CD4-positive, alpha-beta T cell (primary cell): ENCODE data around the gene IL13. TPM values are rescaled to one million over a fixed set of nuclear protein-coding genes. Genes with fewer than 3 reads are reported as not detected.

Experiments
- ATAC-seq: fragments of 200-7000 bp; cut with Tn5 transposase; one replicate; pipeline ENCODE4 v1.10.0; 2022; ENCODE audit warnings: mild to moderate bottlenecking; ENCODE audit not compliant: poor library complexity
- CTCF ChIA-PET: fragments of 350-600 bp; sonication (Branson Sonifier 250); formaldehyde crosslinking; loops from one replicate; lab custom pipeline; 2021; ENCODE audit warnings: antibody characterized with exemption, inconsistent platforms; lab: Charles Lee
- POLR2A ChIA-PET: fragments of 350-600 bp; sonication (Branson Sonifier 250); formaldehyde crosslinking; loops from one replicate; lab custom pipeline; 2021; ENCODE audit warnings: antibody characterized with exemption, inconsistent platforms; lab: Charles Lee
- DNase-seq, 14 experiments: peaks; one replicate each; pipeline ENCODE4 v3.0.0-alpha.2; 2013 to 2020; ENCODE audit warnings: mixed read lengths in 2 of 14
- H3K27ac ChIP-seq, 2 donors: one replicate each; pipeline versions ENCODE4 v1.5.1 to v1.7.0; 2013; ENCODE audit warnings: low read length in 2 of 2, low read depth in 1 of 2, mild to moderate bottlenecking in 1 of 2
- H3K27me3 ChIP-seq, 2 experiments: 1 replicate in 1 of 2; 2 replicates in 1 of 2; pipeline versions ENCODE4 v1.6.1 to v1.7.0; 2013; ENCODE audit warnings: low read length in 2 of 2, control low read depth in 1 of 2, mild to moderate bottlenecking in 1 of 2, moderate library complexity in 1 of 2; ENCODE audit not compliant: insufficient read depth in 2 of 2, control insufficient read depth in 1 of 2
- H3K36me3 ChIP-seq: one replicate; pipeline ENCODE4 v1.6.1; 2013; ENCODE audit warnings: low read length, control low read depth; ENCODE audit not compliant: insufficient read depth
- H3K4me1 ChIP-seq: one replicate; pipeline ENCODE4 v1.6.1; 2013; ENCODE audit warnings: low read length, control low read depth; ENCODE audit not compliant: insufficient read depth
- H3K4me3 ChIP-seq: one replicate; pipeline ENCODE4 v1.5.1; 2013; ENCODE audit warnings: mild to moderate bottlenecking, low read length, moderate library complexity
- H3K9me3 ChIP-seq, 2 experiments: 1 replicate in 1 of 2; 2 replicates in 1 of 2; pipeline versions ENCODE4 v1.6.1 to v1.7.0; 2013; ENCODE audit warnings: low read length in 2 of 2, mild to moderate bottlenecking in 2 of 2, control low read depth in 1 of 2, moderate library complexity in 1 of 2; ENCODE audit not compliant: control insufficient read depth in 1 of 2, insufficient read depth in 1 of 2
- H3K27ac Mint-ChIP-seq: one replicate; pipeline ENCODE4 v1.8.0; 2020; ENCODE audit warnings: mixed read lengths
- H3K27me3 Mint-ChIP-seq: one replicate; pipeline ENCODE4 v1.8.0; 2021; ENCODE audit warnings: mixed read lengths
- H3K36me3 Mint-ChIP-seq: one replicate; pipeline ENCODE4 v1.8.0; 2021; ENCODE audit warnings: low read depth, mixed read lengths
- H3K4me1 Mint-ChIP-seq: one replicate; pipeline ENCODE4 v1.8.0; 2021; ENCODE audit warnings: low read depth, mixed read lengths
- H3K4me3 Mint-ChIP-seq: one replicate; pipeline ENCODE4 v1.8.0; 2020; ENCODE audit warnings: mild to moderate bottlenecking, mixed read lengths
- H3K9me3 Mint-ChIP-seq: one replicate; pipeline ENCODE4 v1.8.0; 2020; ENCODE audit warnings: mixed read lengths
- intact Hi-C, 2 experiments: fragments of 100-400 bp; cut with DNase I in 1 of 2; cut with micrococcal nuclease in 1 of 2; formaldehyde crosslinking; loops; one replicate each; pipeline versions ENCODE4 v1.15.1 to v1.9.0; 2023 to 2025; cut with DNase I, micrococcal nuclease
- total RNA-seq, 174 experiments: library from RNA in 2 of 174; stranded (reverse) in 2 of 174; gene quantifications; one replicate each; pipeline ENCODE4 v1.2.3 and lab custom pipeline; 2021 to 2026
- TF ChIP-seq, protein P1 (sequence below): fragments of 200-600 bp; IDR thresholded peaks from one replicate; pipeline ENCODE4 v1.8.0; 2022; ENCODE audit warnings: antibody characterized with exemption, mild to moderate bottlenecking

Gene IL13
- total RNA-seq, 2 experiments from 2014 or later, result 0.17 TPM; not detected in 1

DNA sequence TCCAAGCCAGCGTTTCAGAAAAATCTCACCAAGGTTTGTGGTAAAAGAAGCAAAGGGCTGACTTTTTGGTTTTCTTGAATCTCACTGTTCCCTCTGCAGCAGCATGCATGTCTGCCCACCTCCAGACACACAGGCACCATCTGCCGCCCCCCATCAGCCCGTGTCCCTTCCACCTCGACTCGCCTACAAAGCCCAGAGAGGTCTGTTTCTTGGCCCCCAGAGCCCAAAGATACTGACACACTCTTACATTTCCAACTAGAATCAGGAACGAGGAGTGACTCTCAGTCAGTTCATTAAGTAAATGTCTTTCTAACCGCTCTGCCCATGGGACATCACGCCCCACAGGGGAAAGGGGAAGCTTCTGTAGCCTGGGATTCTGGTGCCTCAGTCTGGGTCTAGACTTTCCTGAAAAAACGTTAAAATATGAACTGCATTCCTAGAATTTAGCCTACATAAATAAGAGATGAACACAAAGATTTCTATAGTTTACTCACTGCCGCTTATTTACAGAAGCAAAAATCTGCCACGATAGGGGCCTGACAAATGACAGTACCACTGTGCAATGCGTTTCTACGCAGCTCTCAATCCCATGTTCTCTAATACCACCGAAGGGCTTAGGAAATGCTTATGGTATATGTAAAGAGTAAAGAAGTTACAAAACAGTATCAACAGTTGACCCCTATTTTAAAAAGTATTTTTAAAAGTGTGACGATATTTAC lies 19.9 kb downstream of the IL13 start:
- Histone ChIP-seq H3K36me3 (no peaks in the 10 kb centered on the region), H3K27ac (no peak overlapping the region), H3K4me1 (peaks cover 4% of the 10 kb centered on the region), H3K4me3 (no peak overlapping the region), H3K27me3 (no peaks in the 10 kb centered on the region), H3K9me3 (no peaks in the 10 kb centered on the region)
- TF ChIP-seq, protein P1, sequence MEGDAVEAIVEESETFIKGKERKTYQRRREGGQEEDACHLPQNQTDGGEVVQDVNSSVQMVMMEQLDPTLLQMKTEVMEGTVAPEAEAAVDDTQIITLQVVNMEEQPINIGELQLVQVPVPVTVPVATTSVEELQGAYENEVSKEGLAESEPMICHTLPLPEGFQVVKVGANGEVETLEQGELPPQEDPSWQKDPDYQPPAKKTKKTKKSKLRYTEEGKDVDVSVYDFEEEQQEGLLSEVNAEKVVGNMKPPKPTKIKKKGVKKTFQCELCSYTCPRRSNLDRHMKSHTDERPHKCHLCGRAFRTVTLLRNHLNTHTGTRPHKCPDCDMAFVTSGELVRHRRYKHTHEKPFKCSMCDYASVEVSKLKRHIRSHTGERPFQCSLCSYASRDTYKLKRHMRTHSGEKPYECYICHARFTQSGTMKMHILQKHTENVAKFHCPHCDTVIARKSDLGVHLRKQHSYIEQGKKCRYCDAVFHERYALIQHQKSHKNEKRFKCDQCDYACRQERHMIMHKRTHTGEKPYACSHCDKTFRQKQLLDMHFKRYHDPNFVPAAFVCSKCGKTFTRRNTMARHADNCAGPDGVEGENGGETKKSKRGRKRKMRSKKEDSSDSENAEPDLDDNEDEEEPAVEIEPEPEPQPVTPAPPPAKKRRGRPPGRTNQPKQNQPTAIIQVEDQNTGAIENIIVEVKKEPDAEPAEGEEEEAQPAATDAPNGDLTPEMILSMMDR, result no peak
- H3K4me3 Mint-ChIP-seq, result no peak overlapping the region
- H3K36me3 Mint-ChIP-seq, result no peaks in the 10 kb centered on the region
- no peak overlapping the region for H3K27ac Mint-ChIP-seq
- H3K27me3 Mint-ChIP-seq, result no peaks in the 10 kb centered on the region
- CTCF ChIA-PET, result no interaction called here
- intact Hi-C loops, result no loop called here
- no peak for DNase-seq
- no peaks in the 10 kb centered on the region for H3K4me1 Mint-ChIP-seq
- ATAC-seq, result no peak
- no peaks in the 10 kb centered on the region for H3K9me3 Mint-ChIP-seq
- POLR2A ChIA-PET, result no interaction called here

DNA sequence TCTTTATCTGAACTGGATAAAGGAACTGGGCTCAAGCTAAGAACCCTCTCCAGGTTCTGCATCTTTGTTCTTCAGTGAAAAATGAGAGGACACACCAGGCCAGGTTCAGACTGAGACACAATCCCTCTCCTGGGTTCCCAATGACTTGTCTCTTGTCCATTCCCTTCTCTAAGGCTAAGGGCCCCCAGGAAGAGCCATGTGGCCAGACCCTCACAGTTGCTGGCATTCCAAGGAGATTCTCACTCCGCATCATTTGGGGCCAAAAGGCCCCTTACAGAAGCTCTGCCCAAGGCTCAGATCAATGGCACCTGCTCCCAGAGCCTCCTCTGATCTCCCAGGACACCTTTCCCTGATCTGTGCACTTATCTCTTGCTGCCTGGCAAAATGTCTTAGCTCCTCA lies 20.8 kb downstream of the IL13 start:
- TF ChIP-seq, protein P1, result no peak
- H3K9me3 Mint-ChIP-seq, result no peaks in the 10 kb centered on the region
- no peaks in the 10 kb centered on the region for H3K27me3 Mint-ChIP-seq

DNA sequence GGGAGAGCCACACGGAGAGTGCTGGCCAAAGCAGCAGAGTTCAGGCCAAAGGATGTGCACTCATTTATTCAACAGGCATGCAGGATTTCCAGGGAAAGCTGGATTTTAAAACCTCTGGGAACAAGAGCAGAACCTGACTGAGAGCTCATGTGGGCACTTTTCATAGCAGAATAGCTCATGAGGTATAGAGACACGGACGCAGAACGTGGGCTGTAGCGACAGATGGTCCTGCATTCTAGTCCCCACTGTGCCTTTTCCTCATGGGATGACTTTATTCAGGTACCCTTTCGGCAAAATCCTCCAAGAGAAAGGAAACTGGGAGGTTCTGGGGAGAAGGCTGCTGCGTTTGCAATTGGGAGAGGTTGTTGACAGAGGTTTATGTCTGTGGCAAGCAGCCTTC lies 21.2 kb downstream of the IL13 start:
- Histone ChIP-seq H3K4me3 (no peak overlapping the region), H3K4me1 (peaks cover under 1% of the 10 kb centered on the region), H3K27ac (no peak overlapping the region), H3K9me3 (no peaks in the 10 kb centered on the region), H3K36me3 (no peaks in the 10 kb centered on the region), H3K27me3 (no peaks in the 10 kb centered on the region)
- no peak overlapping the region for H3K4me3 Mint-ChIP-seq
- no peak for ATAC-seq
- intact Hi-C loops, result no loop called here
- TF ChIP-seq, protein P1, result no peak
- CTCF ChIA-PET, result no interaction called here
- no peaks in the 10 kb centered on the region for H3K27me3 Mint-ChIP-seq
- no peaks in the 10 kb centered on the region for H3K4me1 Mint-ChIP-seq
- no peak for DNase-seq
- H3K9me3 Mint-ChIP-seq, result no peaks in the 10 kb centered on the region
- no peaks in the 10 kb centered on the region for H3K36me3 Mint-ChIP-seq
- POLR2A ChIA-PET, result no interaction called here
- no peak overlapping the region for H3K27ac Mint-ChIP-seq

More for the DNA sequence above, 20.8 kb downstream of the IL13 start:
- ChIA-PET CTCF (no interaction called here), POLR2A (no interaction called here)
- ATAC-seq (no peak), DNase-seq (no peak)
- Mint-ChIP-seq H3K27ac (no peak overlapping the region), H3K4me1 (no peaks in the 10 kb centered on the region), H3K36me3 (no peaks in the 10 kb centered on the region), H3K4me3 (no peak overlapping the region)
- no peaks in the 10 kb centered on the region for H3K27me3 ChIP-seq
- intact Hi-C loops, result no loop called here
- no peaks in the 10 kb centered on the region for H3K9me3 ChIP-seq
- no peak overlapping the region for H3K27ac ChIP-seq
- no peaks in the 10 kb centered on the region for H3K36me3 ChIP-seq
- no peak overlapping the region for H3K4me3 ChIP-seq
- peaks cover 4% of the 10 kb centered on the region for H3K4me1 ChIP-seq
